Dendritic cell treated with granulocyte-macrophage colony-stimulating factor and Interleukin-4, amounts not matched to agents 40 ng/mL and 50 ng/mL, for 4 days (primary cell): ENCODE measurements around the gene EVX2.

Source experiments
- H3K27ac Mint-ChIP-seq: one replicate; pipeline ENCODE4 v1.8.0; 2022; ENCODE audit warnings: mild to moderate bottlenecking, mixed read lengths
- H3K27me3 Mint-ChIP-seq: one replicate; pipeline ENCODE4 v1.8.0; 2022; ENCODE audit warnings: mild to moderate bottlenecking, mixed read lengths
- H3K36me3 Mint-ChIP-seq: one replicate; pipeline ENCODE4 v1.8.0; 2022; ENCODE audit warnings: low read depth, mixed read lengths
- H3K4me1 Mint-ChIP-seq: one replicate; pipeline ENCODE4 v1.8.0; 2022; ENCODE audit warnings: low read depth, mixed read lengths
- H3K4me3 Mint-ChIP-seq: one replicate; pipeline ENCODE4 v1.8.0; 2022; ENCODE audit warnings: mild to moderate bottlenecking, moderate library complexity, mixed read lengths
- H3K9me3 Mint-ChIP-seq: one replicate; pipeline ENCODE4 v1.8.0; 2022; ENCODE audit warnings: mixed read lengths
- intact Hi-C: fragments of 100-400 bp; cut with micrococcal nuclease; formaldehyde crosslinking; loops from one replicate; pipeline ENCODE4 v1.15.0; 2022

EVX2 gene

GRCh38 chr2:176098366-176099158 lies 14.8 kb upstream of the EVX2 start:
- intact Hi-C loops = loop anchor here (10.0 kb wide), 1 partner anchor 94 kb away; the partner anchor contains the start of gene LNPK
- Mint-ChIP-seq H3K4me1 (peaks cover 19% of the 10 kb centered on the region), H3K27ac (no peak overlapping the region), H3K9me3 (no peaks in the 10 kb centered on the region), H3K36me3 (no peaks in the 10 kb centered on the region), H3K4me3 (no peak overlapping the region), H3K27me3 (peaks cover 96% of the 10 kb centered on the region)

- Mint-ChIP-seq H3K36me3 (no peaks in the 10 kb centered on the region), H3K9me3 (no peaks in the 10 kb centered on the region), H3K4me1 (peaks cover 26% of the 10 kb centered on the region), H3K27me3 (peaks cover 99% of the 10 kb centered on the region), H3K4me3 (no peak overlapping the region), H3K27ac (no peak overlapping the region)
- intact Hi-C loops = loop anchor here (1.0 to 10.0 kb wide), 4 partner anchors 93 to 847 kb away; partner anchors contain the start of gene LNPK
Measured at GRCh38 chr2:176097820-176098365, 14.1 kb upstream of the EVX2 start.

- Mint-ChIP-seq H3K9me3 (no peaks in the 10 kb centered on the region), H3K27ac (no peak overlapping the region), H3K27me3 (peaks cover 94% of the 10 kb centered on the region), H3K36me3 (no peaks in the 10 kb centered on the region), H3K4me1 (peaks cover 31% of the 10 kb centered on the region), H3K4me3 (peak overlapping the region; percentile 71)
- intact Hi-C loops = loop anchor here (1.0 to 10.0 kb wide), 4 partner anchors 92 to 846 kb away; partner anchors contain the start of gene LNPK
Measured at GRCh38 chr2:176096986-176097819, 13.4 kb upstream of the EVX2 start.

GRCh38 chr2:176096243-176096985 lies 12.7 kb upstream of the EVX2 start:
- intact Hi-C loops = loop anchor here (2.0 to 10.0 kb wide), 2 partner anchors 92 to 730 kb away; partner anchors contain the start of gene LNPK
- peak overlapping the region; percentile 71 for H3K4me3 Mint-ChIP-seq
- H3K4me1 Mint-ChIP-seq = peaks cover 39% of the 10 kb centered on the region
- no peaks in the 10 kb centered on the region for H3K36me3 Mint-ChIP-seq
- H3K27me3 Mint-ChIP-seq = peaks cover 94% of the 10 kb centered on the region
- no peak overlapping the region for H3K27ac Mint-ChIP-seq
- H3K9me3 Mint-ChIP-seq = no peaks in the 10 kb centered on the region

GRCh38 chr2:176095421-176095820 lies 11.7 kb upstream of the EVX2 start:
- H3K4me1 Mint-ChIP-seq = peaks cover 46% of the 10 kb centered on the region
- no peaks in the 10 kb centered on the region for H3K36me3 Mint-ChIP-seq
- intact Hi-C loops = loop anchor here (10.0 kb wide), 1 partner anchor 91 kb away; the partner anchor contains the start of gene LNPK
- no peak overlapping the region for H3K27ac Mint-ChIP-seq
- H3K9me3 Mint-ChIP-seq = no peaks in the 10 kb centered on the region
- H3K27me3 Mint-ChIP-seq = peaks cover 94% of the 10 kb centered on the region
- H3K4me3 Mint-ChIP-seq = no peak overlapping the region

GRCh38 chr2:176094349-176094748 lies 10.6 kb upstream of the EVX2 start:
- Mint-ChIP-seq H3K27me3 (peaks cover 94% of the 10 kb centered on the region), H3K36me3 (no peaks in the 10 kb centered on the region), H3K4me3 (no peak overlapping the region), H3K27ac (no peak overlapping the region), H3K4me1 (peaks cover 46% of the 10 kb centered on the region), H3K9me3 (no peaks in the 10 kb centered on the region)
- intact Hi-C loops = loop anchor here (10.0 kb wide), 1 partner anchor 90 kb away; the partner anchor contains the start of gene LNPK

- Mint-ChIP-seq H3K4me1 (peaks cover 46% of the 10 kb centered on the region), H3K27me3 (peaks cover 94% of the 10 kb centered on the region), H3K36me3 (no peaks in the 10 kb centered on the region), H3K27ac (no peak overlapping the region), H3K4me3 (no peak overlapping the region), H3K9me3 (no peaks in the 10 kb centered on the region)
- intact Hi-C loops = loop anchor here (10.0 kb wide), 1 partner anchor 89 kb away; the partner anchor contains the start of gene LNPK
Measured at GRCh38 chr2:176093898-176094249, 10.1 kb upstream of the EVX2 start.

- Mint-ChIP-seq H3K27ac (no peak overlapping the region), H3K27me3 (peaks cover 94% of the 10 kb centered on the region), H3K4me3 (peak overlapping the region; percentile 73), H3K36me3 (no peaks in the 10 kb centered on the region), H3K4me1 (peaks cover 49% of the 10 kb centered on the region), H3K9me3 (no peaks in the 10 kb centered on the region)
- intact Hi-C loops = loop anchor here (10.0 kb wide), 1 partner anchor 89 kb away; the partner anchor contains the start of gene LNPK
Measured at GRCh38 chr2:176093145-176093897, 9.6 kb upstream of the EVX2 start.

GRCh38 chr2:176092270-176093144 lies 8.7 kb upstream of the EVX2 start, which contains the start of gene HOXD13:
TSS of gene HOXD13 (plus strand) at chr2:176092721. CDS start at chr2:176092891, 170 bp downstream.
- peak within 1 kb of the TSS; percentile 73 for H3K4me3 Mint-ChIP-seq
- H3K27ac Mint-ChIP-seq = no peak within 1 kb of the TSS
- peaks cover 50% of the 10 kb centered on the region for H3K4me1 Mint-ChIP-seq
- peaks cover 94% of the 10 kb centered on the region for H3K27me3 Mint-ChIP-seq
- H3K36me3 Mint-ChIP-seq = no peaks in the 10 kb centered on the region
- no peaks in the 10 kb centered on the region for H3K9me3 Mint-ChIP-seq
- intact Hi-C loops = loop anchor here (10.0 kb wide), 1 partner anchor 88 kb away; the partner anchor contains the start of gene LNPK

- no peaks in the 10 kb centered on the region for H3K9me3 Mint-ChIP-seq
- peak overlapping the region; percentile 28 for H3K4me3 Mint-ChIP-seq
- intact Hi-C loops = loop anchor here (10.0 kb wide), 1 partner anchor 87 kb away; the partner anchor contains the start of gene LNPK
- H3K4me1 Mint-ChIP-seq = peaks cover 40% of the 10 kb centered on the region
- H3K36me3 Mint-ChIP-seq = no peaks in the 10 kb centered on the region
- H3K27me3 Mint-ChIP-seq = peaks cover 94% of the 10 kb centered on the region
- H3K27ac Mint-ChIP-seq = no peak overlapping the region
Measured at GRCh38 chr2:176091329-176092258, 7.8 kb upstream of the EVX2 start.

GRCh38 chr2:176090862-176091261 lies 7.1 kb upstream of the EVX2 start:
- Mint-ChIP-seq H3K4me1 (peaks cover 46% of the 10 kb centered on the region), H3K27me3 (peaks cover 95% of the 10 kb centered on the region), H3K36me3 (no peaks in the 10 kb centered on the region), H3K27ac (no peak overlapping the region), H3K9me3 (no peaks in the 10 kb centered on the region), H3K4me3 (no peak overlapping the region)
- intact Hi-C loops = loop anchor here (10.0 kb wide), 1 partner anchor 86 kb away; the partner anchor contains the start of gene LNPK
